Erythroblast (primary cell): ENCODE measurements around the gene PIGO.

Experiments used
- GATA1 ChIP-seq: IDR thresholded peaks from 2 replicates; pipeline ENCODE4 v1.6.1; 2011; ENCODE audit warnings: low read depth, mild to moderate bottlenecking, control low read depth, low read length, moderate library complexity
- POLR2A ChIP-seq: IDR thresholded peaks from 2 replicates; pipeline ENCODE4 v1.6.1; 2011; ENCODE audit warnings: mild to moderate bottlenecking, low read length

- TF ChIP-seq POLR2A (no peak), GATA1 (no peak)
Measured at GRCh38 chr9:35069020-35069419, 27.4 kb downstream of the PIGO start.
